ENCODE measurements around the gene WWTR1.
A peak's percentile ranks its signal among the peaks of the same experiment; 100 is the strongest.

Gene WWTR1

GRCh38 chr3:149486726-149487125 lies 171.1 kb downstream of the WWTR1 start:
- no peak for TF ChIP-seq MYC (IDR thresholded peaks at IDR 0.05; ENCODE audit: low read depth, low read length)
- no peak for TF ChIP-seq MAX (IDR thresholded peaks at IDR 0.05; ENCODE audit: low read depth, low read length)
- TF ChIP-seq POLR2A (IDR thresholded peaks at IDR 0.05; ENCODE audit: extremely low read depth, insufficient read length) = no peak
- TF ChIP-seq, protein P1, sequence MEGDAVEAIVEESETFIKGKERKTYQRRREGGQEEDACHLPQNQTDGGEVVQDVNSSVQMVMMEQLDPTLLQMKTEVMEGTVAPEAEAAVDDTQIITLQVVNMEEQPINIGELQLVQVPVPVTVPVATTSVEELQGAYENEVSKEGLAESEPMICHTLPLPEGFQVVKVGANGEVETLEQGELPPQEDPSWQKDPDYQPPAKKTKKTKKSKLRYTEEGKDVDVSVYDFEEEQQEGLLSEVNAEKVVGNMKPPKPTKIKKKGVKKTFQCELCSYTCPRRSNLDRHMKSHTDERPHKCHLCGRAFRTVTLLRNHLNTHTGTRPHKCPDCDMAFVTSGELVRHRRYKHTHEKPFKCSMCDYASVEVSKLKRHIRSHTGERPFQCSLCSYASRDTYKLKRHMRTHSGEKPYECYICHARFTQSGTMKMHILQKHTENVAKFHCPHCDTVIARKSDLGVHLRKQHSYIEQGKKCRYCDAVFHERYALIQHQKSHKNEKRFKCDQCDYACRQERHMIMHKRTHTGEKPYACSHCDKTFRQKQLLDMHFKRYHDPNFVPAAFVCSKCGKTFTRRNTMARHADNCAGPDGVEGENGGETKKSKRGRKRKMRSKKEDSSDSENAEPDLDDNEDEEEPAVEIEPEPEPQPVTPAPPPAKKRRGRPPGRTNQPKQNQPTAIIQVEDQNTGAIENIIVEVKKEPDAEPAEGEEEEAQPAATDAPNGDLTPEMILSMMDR (IDR thresholded peaks at IDR 0.05; ENCODE audit: low read depth, low read length) = no peak
- no peak overlapping the region for H3K4me3 ChIP-seq (ENCODE audit: low read depth, low read length)
- DNase-seq (ENCODE audit: low read depth) = no peak

GRCh38 chr3:149481491-149481890 lies 176.3 kb downstream of the WWTR1 start:
- H3K4me3 ChIP-seq (ENCODE audit: low read depth, low read length) = no peak overlapping the region
- TF ChIP-seq MAX (IDR thresholded peaks at IDR 0.05; ENCODE audit: low read depth, low read length) (no peak), POLR2A (IDR thresholded peaks at IDR 0.05; ENCODE audit: extremely low read depth, insufficient read length) (no peak), MYC (IDR thresholded peaks at IDR 0.05; ENCODE audit: low read depth, low read length) (no peak)
- TF ChIP-seq, protein P1 (IDR thresholded peaks at IDR 0.05; ENCODE audit: low read depth, low read length) = no peak
- DNase-seq (ENCODE audit: low read depth) = no peak

DNA sequence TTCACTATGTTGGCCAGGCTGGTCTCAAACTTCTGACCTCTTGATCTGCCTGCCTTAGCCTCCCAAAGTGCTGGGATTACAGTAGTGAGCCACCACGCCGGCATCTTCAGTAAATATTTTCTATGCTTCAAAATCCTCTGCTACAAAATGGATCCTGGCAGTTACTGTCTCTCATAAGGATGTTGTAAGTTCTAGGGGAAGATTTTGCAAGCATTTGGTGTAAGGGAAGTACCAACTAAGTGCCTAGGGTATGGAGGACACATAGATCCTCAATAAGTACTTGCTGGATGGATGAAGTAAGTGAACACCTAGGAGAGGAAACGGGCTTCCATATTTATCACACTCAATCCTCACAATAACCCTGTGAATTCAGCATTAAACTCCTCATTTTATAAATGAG lies 176.8 kb downstream of the WWTR1 start:
- peak; percentile 8 for DNase-seq (ENCODE audit: low read depth)
- no peak for TF ChIP-seq MYC (IDR thresholded peaks at IDR 0.05; ENCODE audit: low read depth, low read length)
- H3K4me3 ChIP-seq (ENCODE audit: low read depth, low read length) = no peak overlapping the region

- TF ChIP-seq POLR2A (IDR thresholded peaks at IDR 0.05; ENCODE audit: extremely low read depth, insufficient read length) (no peak), MYC (IDR thresholded peaks at IDR 0.05; ENCODE audit: low read depth, low read length) (no peak), MAX (IDR thresholded peaks at IDR 0.05; ENCODE audit: low read depth, low read length) (no peak)
- TF ChIP-seq, protein P1 (IDR thresholded peaks at IDR 0.05; ENCODE audit: low read depth, low read length) = peak; percentile 90
- no peak overlapping the region for H3K4me3 ChIP-seq (ENCODE audit: low read depth, low read length)
- peak; percentile 82 for DNase-seq (ENCODE audit: low read depth)
Observed at GRCh38 chr3:149480326-149481017, 177.4 kb downstream of the WWTR1 start.

GRCh38 chr3:149479621-149480325 lies 178.1 kb downstream of the WWTR1 start:
- no peak overlapping the region for H3K4me3 ChIP-seq (ENCODE audit: low read depth, low read length)
- DNase-seq (ENCODE audit: low read depth) = no peak
- TF ChIP-seq POLR2A (IDR thresholded peaks at IDR 0.05; ENCODE audit: extremely low read depth, insufficient read length) (no peak), MAX (IDR thresholded peaks at IDR 0.05; ENCODE audit: low read depth, low read length) (no peak), MYC (IDR thresholded peaks at IDR 0.05; ENCODE audit: low read depth, low read length) (no peak)
- TF ChIP-seq, protein P1 (IDR thresholded peaks at IDR 0.05; ENCODE audit: low read depth, low read length) = no peak

GRCh38 chr3:149476225-149476624 lies 181.6 kb downstream of the WWTR1 start:
- no peak overlapping the region for H3K4me3 ChIP-seq (ENCODE audit: low read depth, low read length)
- no peak for TF ChIP-seq MYC (IDR thresholded peaks at IDR 0.05; ENCODE audit: low read depth, low read length)
- no peak for TF ChIP-seq MAX (IDR thresholded peaks at IDR 0.05; ENCODE audit: low read depth, low read length)
- TF ChIP-seq POLR2A (IDR thresholded peaks at IDR 0.05; ENCODE audit: extremely low read depth, insufficient read length) = no peak
- TF ChIP-seq, protein P1 (IDR thresholded peaks at IDR 0.05; ENCODE audit: low read depth, low read length) = no peak
- DNase-seq (ENCODE audit: low read depth) = peak; percentile 32

Data from NB4 (cell line).